WTC11 (cell line): ENCODE results near the gene RIOK2.

Experiments used
- CREB1 ChIP-seq: sonication (generic); formaldehyde crosslinking; IDR thresholded peaks from 2 replicates; pipeline ENCODE4 v1.8.0; 2023; ENCODE audit warnings: mild to moderate bottlenecking, missing genetic modification reagents
- ELF4 ChIP-seq: sonication (generic); formaldehyde crosslinking; IDR thresholded peaks from 2 replicates; pipeline ENCODE4 v1.8.1; 2022; ENCODE audit warnings: low read depth, mild to moderate bottlenecking, moderate library complexity, missing genetic modification reagents
- FOXP1 ChIP-seq: sonication (generic); formaldehyde crosslinking; IDR thresholded peaks from 2 replicates; pipeline ENCODE4 v1.8.0; 2022; ENCODE audit warnings: missing genetic modification reagents, mild to moderate bottlenecking, moderate library complexity, borderline replicate concordance
- FOXP4 ChIP-seq: sonication (generic); formaldehyde crosslinking; IDR thresholded peaks from 2 replicates; pipeline ENCODE4 v1.8.0; 2022; ENCODE audit warnings: mild to moderate bottlenecking, missing genetic modification reagents
- ZNF416 ChIP-seq: fragments of 250-450 bp; sonication (Bioruptor Pico); IDR thresholded peaks from 2 replicates; pipeline ENCODE4 v1.9.0; 2021; ENCODE audit warnings: mild to moderate bottlenecking, inconsistent platforms
- TF ChIP-seq, protein P1 (sequence below): fragments of 200-600 bp; IDR thresholded peaks from 2 replicates; pipeline ENCODE4 v1.8.0; 2022; ENCODE audit warnings: antibody characterized with exemption

GRCh38 chr5:97112230-97112629, 70.8 kb downstream of the RIOK2 start:
- TF ChIP-seq ZNF416 (CRISPR knock-in tag) (no peak), FOXP4 (CRISPR knock-in tag) (no peak), CREB1 (CRISPR knock-in tag) (no peak), FOXP1 (CRISPR knock-in tag) (no peak), ELF4 (CRISPR knock-in tag) (no peak)
- TF ChIP-seq, protein P1, sequence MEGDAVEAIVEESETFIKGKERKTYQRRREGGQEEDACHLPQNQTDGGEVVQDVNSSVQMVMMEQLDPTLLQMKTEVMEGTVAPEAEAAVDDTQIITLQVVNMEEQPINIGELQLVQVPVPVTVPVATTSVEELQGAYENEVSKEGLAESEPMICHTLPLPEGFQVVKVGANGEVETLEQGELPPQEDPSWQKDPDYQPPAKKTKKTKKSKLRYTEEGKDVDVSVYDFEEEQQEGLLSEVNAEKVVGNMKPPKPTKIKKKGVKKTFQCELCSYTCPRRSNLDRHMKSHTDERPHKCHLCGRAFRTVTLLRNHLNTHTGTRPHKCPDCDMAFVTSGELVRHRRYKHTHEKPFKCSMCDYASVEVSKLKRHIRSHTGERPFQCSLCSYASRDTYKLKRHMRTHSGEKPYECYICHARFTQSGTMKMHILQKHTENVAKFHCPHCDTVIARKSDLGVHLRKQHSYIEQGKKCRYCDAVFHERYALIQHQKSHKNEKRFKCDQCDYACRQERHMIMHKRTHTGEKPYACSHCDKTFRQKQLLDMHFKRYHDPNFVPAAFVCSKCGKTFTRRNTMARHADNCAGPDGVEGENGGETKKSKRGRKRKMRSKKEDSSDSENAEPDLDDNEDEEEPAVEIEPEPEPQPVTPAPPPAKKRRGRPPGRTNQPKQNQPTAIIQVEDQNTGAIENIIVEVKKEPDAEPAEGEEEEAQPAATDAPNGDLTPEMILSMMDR: no peak
